Chondrocyte (in vitro differentiated cells): ENCODE measurements around the gene ARHGAP22. TPM values are rescaled to one million over a fixed set of nuclear protein-coding genes. Genes with fewer than 3 reads are reported as not detected.

Experiments
- DNase-seq: peaks from one replicate; pipeline ENCODE4 v3.0.0; 2021; ENCODE audit warnings: mixed read lengths, low spot score
- H3K27ac Mint-ChIP-seq: one replicate; pipeline ENCODE4 v1.8.0; 2021; ENCODE audit warnings: mild to moderate bottlenecking, moderate library complexity, mixed read lengths; ENCODE audit not compliant: unreplicated experiment
- H3K27me3 Mint-ChIP-seq: 2 replicates; pipeline ENCODE4 v1.8.0; 2021; ENCODE audit warnings: low read depth, mixed read lengths
- H3K36me3 Mint-ChIP-seq: 2 replicates; pipeline ENCODE4 v1.8.0; 2021; ENCODE audit warnings: low read depth, mixed read lengths
- H3K4me1 Mint-ChIP-seq: 2 replicates; pipeline ENCODE4 v1.8.0; 2021; ENCODE audit warnings: low read depth, mild to moderate bottlenecking, mixed read lengths
- H3K4me3 Mint-ChIP-seq: one replicate; pipeline ENCODE4 v1.8.0; 2021; ENCODE audit warnings: mild to moderate bottlenecking, moderate library complexity, mixed read lengths; ENCODE audit not compliant: unreplicated experiment
- H3K9me3 Mint-ChIP-seq: 2 replicates; pipeline ENCODE4 v1.8.0; 2021; ENCODE audit warnings: low read depth, mixed read lengths
- CTCF ChIP-seq: fragments of 200-600 bp; sonication (generic); IDR thresholded peaks from 2 replicates; pipeline ENCODE4 v1.5.0; 2021; ENCODE audit warnings: antibody characterized with exemption, mild to moderate bottlenecking, moderate library complexity
- total RNA-seq: library from RNA; stranded (reverse); gene quantifications from 3 replicates; pipeline ENCODE4 v1.2.1, GENCODE V29; 2021

ARHGAP22 gene
- total RNA-seq, 1 donor from 2014 or later: 8.8 TPM

- Mint-ChIP-seq H3K4me3 (no peak overlapping the region), H3K27me3 (no peaks in the 10 kb centered on the region), H3K36me3 (no peaks in the 10 kb centered on the region), H3K9me3 (peaks cover 4% of the 10 kb centered on the region), H3K4me1 (peaks cover 7% of the 10 kb centered on the region), H3K27ac (no peak overlapping the region)
- DNase-seq: no peak
- no peak for TF ChIP-seq CTCF
These were observed 18.1 kb upstream of the ARHGAP22 start for GRCh38 chr10:48623009-48623408.

GRCh38 chr10:48620719-48621118 is 15.8 kb upstream of the ARHGAP22 start:
- Mint-ChIP-seq H3K9me3 (peaks cover 12% of the 10 kb centered on the region), H3K4me3 (no peak overlapping the region), H3K27ac (no peak overlapping the region), H3K27me3 (no peaks in the 10 kb centered on the region), H3K4me1 (no peaks in the 10 kb centered on the region), H3K36me3 (peaks cover under 1% of the 10 kb centered on the region)
- no peak for DNase-seq
- no peak for TF ChIP-seq CTCF

GRCh38 chr10:48616436-48616835 is 11.6 kb upstream of the ARHGAP22 start:
- Mint-ChIP-seq H3K27ac (no peak overlapping the region), H3K4me1 (peaks cover 17% of the 10 kb centered on the region), H3K4me3 (no peak overlapping the region), H3K27me3 (no peaks in the 10 kb centered on the region), H3K36me3 (peaks cover 2% of the 10 kb centered on the region), H3K9me3 (peaks cover 22% of the 10 kb centered on the region)
- TF ChIP-seq CTCF: no peak
- DNase-seq: no peak

GRCh38 chr10:48614481-48615390 is 9.9 kb upstream of the ARHGAP22 start:
- Mint-ChIP-seq H3K36me3 (peaks cover 2% of the 10 kb centered on the region), H3K27ac (no peak overlapping the region), H3K4me1 (peaks cover 17% of the 10 kb centered on the region), H3K4me3 (no peak overlapping the region), H3K27me3 (no peaks in the 10 kb centered on the region), H3K9me3 (peaks cover 22% of the 10 kb centered on the region)
- TF ChIP-seq CTCF: peak; percentile 61
- DNase-seq: no peak

GRCh38 chr10:48613016-48613415 is 8.1 kb upstream of the ARHGAP22 start:
- TF ChIP-seq CTCF: no peak
- Mint-ChIP-seq H3K27ac (no peak overlapping the region), H3K27me3 (no peaks in the 10 kb centered on the region), H3K9me3 (peaks cover 22% of the 10 kb centered on the region), H3K4me3 (no peak overlapping the region), H3K4me1 (peaks cover 17% of the 10 kb centered on the region), H3K36me3 (peaks cover 2% of the 10 kb centered on the region)
- DNase-seq: no peak
